Stimulated activated CD4-positive, alpha-beta T cell treated with anti-CD3 and anti-CD28 coated beads, TNF-alpha, amount 100 ng/mL, for 4 hours (primary cell): ENCODE results near the gene VPS4B.

Source experiments
- DNase-seq, 3 experiments: peaks; one replicate each; pipeline ENCODE4 v3.0.0-alpha.2; 2020; ENCODE audit warnings: low read depth in 3 of 3

The VPS4B gene

DNA sequence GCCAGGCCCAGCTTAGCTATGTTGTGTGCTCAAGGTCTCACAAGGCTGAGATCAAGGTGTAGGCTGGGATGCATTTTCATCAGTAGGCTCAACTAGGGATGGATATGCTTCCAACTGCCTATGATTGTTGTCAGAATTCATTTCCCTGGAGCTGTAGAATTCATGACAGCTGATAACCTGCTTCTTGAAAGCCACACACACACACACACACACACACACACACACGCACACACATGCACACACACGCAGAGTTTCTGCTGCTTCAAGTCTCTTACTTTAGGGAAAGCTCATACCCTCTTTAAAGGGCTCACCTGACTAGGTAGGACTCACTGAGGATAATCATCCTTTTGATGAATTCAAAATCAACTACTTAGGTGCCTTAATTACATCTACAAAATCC, 8.2 kb upstream of the VPS4B start:
- no peak for DNase-seq

GRCh38 chr18:63427558-63427957, 5.3 kb upstream of the VPS4B start:
- DNase-seq, result no peak

DNA sequence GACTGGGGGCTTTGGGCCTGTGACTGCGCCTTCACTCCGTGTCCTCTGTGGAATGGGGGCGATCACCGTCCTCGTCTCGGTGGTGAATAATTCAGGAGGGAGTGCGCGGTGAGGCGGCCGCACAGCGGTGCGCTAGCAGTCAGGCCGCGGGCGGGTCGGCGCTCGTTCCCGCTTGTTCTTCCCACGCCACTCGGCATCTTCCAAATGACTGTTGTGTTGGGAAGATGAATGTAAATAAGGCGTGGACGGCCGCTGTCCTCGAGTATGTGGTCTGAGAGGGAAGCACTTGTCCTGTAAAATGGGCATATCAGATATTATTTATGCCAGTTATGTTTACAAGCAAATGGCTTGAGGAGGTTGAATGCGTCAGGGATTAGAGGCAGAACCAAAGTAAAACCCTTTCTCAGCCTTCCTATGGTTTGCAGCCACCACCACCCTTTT, 608 bp upstream of the VPS4B start:
- no peak for DNase-seq

DNA sequence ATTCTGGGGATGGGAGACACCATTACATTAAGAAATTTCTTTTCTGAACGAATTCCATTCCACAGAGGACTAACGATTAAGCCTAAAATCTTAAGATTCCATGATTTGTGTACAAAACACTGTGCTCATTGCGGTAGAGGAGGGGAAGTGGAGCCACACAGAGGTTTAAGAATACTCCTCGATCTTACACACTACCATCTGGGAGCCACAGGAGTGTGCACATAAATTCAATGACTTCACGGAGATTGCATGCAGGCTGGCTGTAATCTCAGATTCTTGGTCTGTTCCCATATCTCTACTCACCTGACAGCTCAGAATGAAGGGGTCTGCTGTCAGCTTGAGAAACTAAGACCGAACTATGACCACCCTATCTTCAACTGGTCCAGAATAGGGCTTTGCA, 762 bp downstream of the VPS4B start:
- no peak for DNase-seq

GRCh38 chr18:63412953-63413352, 9.3 kb downstream of the VPS4B start:
- DNase-seq, result no peak

DNA sequence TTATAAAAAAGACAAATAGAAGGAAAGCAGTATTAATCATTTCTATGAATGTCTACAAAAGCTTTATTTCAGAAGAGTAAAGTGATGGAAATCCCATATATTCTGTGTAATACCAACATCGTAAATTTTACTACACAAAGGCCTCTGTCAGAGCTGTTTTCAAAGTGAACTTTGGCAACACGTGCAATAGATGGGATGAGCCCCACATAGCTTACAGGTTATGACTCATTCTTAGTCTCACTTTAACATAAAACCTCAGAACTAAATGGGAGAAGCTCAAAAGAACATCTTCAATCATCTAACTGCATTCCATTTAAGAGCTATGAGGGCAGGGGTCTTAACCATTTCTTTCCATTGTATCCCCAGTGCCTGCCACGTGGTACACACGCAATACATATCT, 11.5 kb downstream of the VPS4B start:
- DNase-seq, result no peak

GRCh38 chr18:63409301-63409700, 13.0 kb downstream of the VPS4B start:
- DNase-seq, result no peak

- DNase-seq, result no peak
These were observed 14.5 kb downstream of the VPS4B start for GRCh38 chr18:63407734-63408133.

DNA sequence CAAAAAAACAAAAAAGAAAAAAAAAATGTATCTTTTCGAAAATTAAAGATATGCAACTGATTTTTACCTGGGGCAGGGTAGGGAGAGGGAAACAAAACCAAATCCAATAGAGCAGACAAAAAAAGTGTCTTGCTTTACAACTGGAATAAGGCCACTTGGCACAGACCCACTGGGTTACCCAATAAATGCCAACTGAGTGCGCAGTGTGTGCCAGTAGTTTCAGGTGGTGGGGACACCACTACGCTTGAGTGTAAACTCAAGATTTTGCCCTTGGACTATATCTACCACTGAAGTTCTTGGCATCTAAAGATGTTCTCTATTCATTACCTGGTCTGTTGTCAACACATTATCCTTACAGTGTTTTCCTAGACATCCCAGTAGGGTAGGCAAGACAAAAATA, 16.3 kb downstream of the VPS4B start:
- DNase-seq, result no peak

DNA sequence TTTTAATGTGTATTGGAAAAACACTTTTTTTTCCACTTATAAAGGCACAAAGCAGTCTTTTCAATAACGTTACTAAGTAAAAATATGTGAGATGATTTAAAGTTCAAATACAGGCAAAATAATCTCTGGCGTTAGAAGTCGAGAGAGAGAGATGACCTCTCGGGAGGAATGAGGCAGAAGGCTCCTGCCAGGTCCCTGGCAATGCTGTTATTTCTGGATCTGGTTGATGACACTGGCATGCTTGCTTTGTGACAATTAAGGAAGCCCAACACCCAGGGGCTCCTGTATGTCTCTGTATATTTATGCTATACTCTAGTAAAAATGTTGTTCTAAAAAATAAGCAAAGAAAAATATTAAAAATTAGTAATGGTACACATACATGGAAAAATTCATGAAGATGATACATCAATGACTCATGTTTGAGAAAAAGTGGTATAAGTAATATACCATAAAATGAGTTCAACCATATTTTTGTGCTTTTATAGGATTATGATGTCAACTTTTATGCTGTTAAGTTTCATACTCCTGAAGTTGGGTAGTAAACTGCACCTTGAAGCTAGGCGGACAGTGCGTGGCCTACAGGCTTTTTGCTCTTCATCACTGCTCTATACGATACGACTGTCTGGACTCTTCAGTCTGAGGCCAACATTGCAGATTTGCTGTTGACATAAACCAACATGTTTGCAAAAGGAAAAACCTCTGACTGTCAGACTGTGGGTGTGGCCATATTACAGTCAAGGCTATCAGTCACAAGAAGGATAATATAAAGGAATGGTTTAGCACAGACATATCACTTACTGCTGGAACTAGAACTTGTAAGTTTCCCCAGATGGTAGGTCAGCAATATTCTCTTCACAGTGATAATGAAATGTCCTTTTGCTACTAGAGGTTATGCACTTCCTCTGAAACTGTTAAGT, 19.8 kb downstream of the VPS4B start:
- no peak for DNase-seq

GRCh38 chr18:63399300-63399699, 23.0 kb downstream of the VPS4B start:
- no peak for DNase-seq

DNA sequence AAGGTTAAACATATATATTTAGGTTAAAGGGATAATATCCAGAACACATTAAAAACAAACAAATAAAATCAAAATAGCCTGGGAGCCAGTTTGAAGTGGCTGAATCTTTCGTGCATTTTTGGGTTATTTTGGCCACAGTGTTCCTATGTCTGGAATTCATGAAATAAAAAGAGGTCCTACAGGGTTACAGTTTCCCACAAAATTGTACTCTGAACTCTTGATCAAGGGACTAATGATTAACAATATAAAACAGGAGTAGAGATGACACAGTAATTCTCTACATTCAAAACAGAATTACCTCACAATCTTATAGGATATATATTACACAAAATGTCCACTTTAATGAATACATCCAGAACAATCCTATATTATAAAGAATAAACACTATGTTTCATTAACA, 24.9 kb downstream of the VPS4B start:
- no peak for DNase-seq

- DNase-seq, result no peak
These were observed 26.8 kb downstream of the VPS4B start for GRCh38 chr18:63395503-63395902.

DNA sequence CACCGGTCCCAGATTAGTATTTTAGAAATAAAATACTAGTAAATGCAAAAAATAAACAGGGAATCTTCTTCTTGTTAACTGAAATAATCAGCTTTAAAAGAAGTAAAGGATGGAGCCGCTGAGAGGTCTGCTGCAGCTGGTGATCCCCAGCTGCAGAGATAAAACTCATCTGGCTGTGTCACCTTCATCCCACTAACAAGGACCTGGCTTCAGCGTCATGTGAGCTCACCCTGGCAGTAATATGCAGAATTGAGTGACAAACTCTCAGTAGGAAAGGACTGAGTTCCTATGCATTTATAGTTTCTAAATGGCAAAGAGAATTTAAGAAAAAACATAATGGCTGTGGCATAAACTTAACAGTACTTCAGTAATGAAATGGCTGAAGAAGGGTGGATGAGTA, 27.3 kb downstream of the VPS4B start:
- no peak for DNase-seq

GRCh38 chr18:63387861-63388260, 34.4 kb downstream of the VPS4B start:
- no peak for DNase-seq

- no peak for DNase-seq
These were observed 39.4 kb downstream of the VPS4B start for GRCh38 chr18:63382843-63383242.

DNA sequence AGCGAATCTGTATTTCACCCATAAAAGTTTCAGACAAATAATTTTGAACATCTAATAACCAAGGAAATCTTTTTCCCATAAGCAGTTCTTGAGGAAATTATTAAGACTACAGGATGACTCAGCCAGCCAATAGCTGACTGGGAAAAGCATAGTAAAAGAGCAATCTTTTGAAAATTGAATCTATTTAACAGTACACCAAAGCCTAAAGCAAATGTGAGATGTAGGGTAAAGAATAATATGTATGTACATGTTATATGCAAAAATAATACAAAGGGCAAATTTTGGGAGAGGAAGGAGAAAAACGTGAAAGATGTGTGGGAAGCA, 42.7 kb downstream of the VPS4B start:
- DNase-seq, result no peak

- DNase-seq, result no peak
These were observed 43.2 kb downstream of the VPS4B start for GRCh38 chr18:63378919-63379638.

DNA sequence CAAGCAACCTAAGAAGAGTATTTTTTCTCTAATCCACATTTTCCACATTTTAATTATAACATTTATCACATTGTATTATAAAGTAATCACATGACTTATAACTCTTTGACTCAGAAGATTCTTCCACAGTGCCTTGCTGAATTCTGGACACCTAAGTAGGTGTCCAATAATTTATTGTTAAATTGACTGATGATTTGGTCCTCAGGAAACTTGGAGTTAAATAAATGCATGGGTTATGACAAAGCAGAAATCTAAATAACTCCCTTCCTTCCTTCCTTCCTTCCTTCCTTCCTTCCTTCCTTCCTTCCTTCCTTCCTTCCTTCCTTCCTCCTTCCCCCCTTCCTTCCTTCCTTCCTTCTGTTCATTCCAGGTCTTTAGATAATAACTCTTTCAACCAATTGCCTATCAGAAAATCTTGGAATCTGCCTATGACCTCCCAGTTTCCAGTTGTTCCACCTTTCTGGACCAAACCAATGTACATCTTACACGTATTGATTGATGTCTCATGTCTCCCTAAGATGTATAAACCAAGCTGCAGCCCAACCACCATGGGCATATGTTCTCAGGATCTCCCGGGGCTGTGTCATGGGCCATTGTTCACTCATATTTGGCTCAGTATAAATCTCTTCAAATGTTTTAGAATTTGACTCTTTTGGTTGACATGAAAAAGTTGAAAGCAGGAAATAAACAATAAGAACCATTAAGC, 44.8 kb downstream of the VPS4B start:
- no peak for DNase-seq

DNA sequence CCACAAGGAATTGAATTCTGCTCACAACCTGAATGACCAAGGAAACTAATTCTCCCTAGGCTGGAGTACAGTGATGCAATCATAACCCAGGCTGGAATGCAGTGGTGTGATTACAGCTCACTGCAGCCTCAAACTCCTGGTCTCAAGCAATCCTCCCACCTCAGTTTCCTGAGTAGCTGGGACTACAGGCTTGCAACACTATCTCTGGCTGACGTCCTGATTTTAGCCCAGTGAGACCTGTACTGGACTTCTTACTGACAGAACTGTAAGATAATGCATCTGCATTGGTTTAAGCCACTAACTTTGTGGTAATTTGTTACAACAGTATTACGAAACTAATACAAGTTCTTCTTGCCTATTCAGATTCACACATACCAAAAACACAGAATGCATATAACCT, 45.7 kb downstream of the VPS4B start:
- DNase-seq, result no peak

DNA sequence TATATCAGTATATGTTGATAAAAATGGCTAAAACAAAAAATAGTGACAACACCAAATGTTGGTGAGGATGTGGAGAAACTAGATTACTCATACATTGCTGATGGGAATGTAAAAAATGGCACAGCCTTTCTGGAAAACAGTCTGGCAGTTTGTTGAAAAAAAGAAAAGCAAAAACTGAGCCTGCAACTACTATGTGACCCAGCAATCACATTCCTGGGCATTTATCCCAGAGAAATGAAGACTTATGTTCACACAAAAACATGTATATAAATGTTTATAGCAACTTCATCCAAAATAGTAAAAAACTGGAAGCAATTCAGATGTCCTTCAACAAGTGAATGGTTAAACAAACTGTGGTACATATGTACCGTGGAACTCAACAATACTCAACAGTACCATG, 47.7 kb downstream of the VPS4B start:
- no peak for DNase-seq

- no peak for DNase-seq
These were observed 49.1 kb downstream of the VPS4B start for GRCh38 chr18:63373161-63373560.

GRCh38 chr18:63368611-63369010, 53.7 kb downstream of the VPS4B start:
- DNase-seq, result no peak
